Inflammatory macrophage treated with lipopolysaccharide for 4 hours (primary cell): ENCODE results near the gene TTC9B.

Source experiments
- DNase-seq: peaks from one replicate; pipeline ENCODE4 v3.0.0-alpha.2; 2020

Gene TTC9B

DNA sequence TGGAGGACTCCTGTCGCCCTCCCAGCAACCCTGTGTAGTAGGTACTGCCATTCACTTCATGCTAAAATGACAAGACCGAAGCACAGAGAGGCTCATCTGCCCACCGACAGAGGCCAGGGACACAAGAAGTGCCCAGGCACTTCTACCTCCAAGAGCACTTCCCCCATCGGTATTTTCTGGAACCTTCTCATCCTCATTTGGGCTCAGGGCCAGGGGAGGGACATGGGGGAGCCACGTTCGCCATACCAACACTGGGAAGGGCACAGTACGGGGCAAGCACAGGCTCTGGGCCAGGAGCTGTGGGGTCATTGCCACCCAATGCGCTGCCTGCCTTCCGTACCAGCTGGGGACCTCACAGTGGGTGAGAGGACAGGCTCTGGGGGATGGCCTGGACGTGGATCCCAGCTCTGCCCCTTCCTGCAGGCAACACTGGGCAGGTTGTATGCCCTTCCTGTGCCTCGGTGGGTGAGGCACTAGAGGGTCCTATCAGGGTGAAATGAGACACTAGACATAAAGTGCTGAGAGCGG lies 29.6 kb upstream of the TTC9B start:
- no peak for DNase-seq

DNA sequence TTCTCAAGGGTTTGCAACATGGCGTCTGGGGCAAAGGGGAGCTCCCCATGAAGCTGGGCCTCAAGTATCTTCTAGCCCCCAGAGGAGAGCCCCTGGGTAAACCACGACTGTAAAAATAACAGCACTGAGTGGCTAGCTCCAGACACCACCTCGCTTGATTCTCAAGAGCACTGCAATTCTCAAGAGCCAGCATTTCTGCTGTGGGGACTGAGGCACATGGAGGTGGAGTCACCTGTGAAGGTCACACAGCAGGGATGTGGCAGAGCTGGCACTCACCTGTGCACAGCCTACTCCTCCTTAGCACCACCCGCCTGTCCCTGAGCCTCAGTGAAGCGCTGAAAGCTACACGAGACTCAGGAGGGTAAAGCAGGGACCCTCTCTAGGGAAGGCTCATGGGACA lies 29.0 kb upstream of the TTC9B start:
- DNase-seq: no peak

- DNase-seq: no peak
These were observed 28.3 kb upstream of the TTC9B start for GRCh38 chr19:40246292-40247073.

DNA sequence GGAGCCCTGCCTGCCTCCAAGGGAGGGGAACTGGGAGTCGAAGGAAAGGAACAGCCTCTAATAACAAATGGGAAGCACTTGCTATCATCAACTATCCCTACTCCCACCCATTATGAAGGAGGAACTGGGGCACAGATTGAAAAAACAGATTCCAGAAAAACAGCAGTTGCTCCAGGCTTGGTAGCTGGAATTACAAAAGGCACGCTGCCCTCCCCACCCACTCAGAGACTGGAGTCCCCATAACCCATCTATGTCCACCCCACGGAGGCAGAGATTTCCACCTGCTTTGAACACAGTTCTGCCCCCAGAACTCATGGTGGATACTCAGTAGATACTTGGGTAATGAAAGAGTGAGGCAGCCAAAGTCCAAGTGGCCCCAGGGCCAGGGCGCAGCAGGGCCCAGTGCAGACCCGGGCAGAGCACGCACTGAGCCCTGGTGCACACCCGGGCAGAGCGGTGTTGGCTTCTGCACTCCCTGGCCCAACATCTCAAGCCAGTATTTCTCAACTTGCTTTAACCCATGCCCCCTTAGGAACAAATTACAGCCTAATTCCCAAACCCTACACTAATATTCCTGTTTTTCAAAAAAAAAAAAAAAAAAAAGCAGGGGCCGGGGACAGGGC lies 27.4 kb upstream of the TTC9B start:
- DNase-seq: no peak

GRCh38 chr19:40244579-40245317 lies 26.6 kb upstream of the TTC9B start:
- DNase-seq: no peak

GRCh38 chr19:40243181-40243580 lies 25.0 kb upstream of the TTC9B start:
- no peak for DNase-seq

GRCh38 chr19:40242480-40242879 lies 24.3 kb upstream of the TTC9B start:
- no peak for DNase-seq

DNA sequence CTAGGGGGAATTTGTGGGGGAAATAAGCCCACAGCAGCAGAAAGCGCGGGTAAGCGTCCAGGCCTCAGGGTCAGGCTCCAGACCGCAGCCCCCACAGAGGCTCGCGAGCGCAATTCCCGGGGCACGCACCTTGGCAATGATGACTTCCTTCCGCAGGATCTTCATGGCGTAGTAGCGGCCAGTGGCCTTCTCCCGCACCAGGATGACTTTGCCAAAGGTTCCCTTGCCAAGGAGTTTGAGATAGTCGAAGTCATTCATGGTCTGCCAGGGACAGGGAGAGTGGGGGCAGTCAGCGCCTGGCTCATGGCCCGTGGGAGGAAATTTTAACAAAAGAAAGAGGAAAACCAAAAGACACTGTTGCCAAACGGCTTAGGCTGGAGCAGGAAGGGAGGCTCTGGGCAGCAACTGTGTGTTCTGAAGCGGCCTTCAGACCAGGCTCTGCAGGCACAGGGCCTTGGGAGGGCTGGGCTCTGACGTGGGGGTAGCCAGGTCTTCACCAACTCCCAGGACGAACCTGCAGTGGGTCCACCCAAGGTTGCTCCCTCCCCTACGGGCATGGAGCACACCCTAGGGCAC lies 23.7 kb upstream of the TTC9B start:
- DNase-seq: no peak

DNA sequence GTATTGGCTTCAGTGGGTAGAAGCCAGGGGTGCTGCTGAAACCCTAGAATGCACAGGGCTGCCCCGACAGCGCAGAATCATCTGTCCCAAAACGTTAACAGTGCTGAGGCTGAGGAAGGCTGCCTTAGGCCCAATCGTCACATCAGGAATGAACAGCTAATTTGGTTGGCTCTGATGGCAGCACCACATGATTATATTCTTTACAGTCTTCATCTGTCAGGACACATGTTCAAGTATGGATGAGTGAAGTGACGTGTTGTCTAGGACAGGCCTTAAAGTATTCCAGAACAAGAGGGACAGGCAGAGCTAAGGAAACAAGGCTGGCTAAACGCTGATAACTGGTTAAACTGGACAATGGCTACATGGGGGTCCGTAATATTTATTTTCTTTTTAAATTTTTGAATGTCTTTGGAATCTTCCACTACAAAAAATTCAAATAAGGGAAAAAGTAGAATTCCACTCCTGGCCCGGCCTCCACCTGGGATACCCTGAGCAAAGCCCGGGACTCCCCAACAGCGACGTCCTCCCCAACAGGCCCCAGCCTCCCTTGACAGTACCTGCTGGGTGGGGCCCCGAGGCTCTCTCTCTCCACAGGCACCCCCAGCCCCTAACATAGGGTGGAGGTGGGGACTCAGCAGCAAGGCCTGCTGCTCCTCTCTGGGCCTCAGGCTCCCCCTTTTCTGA lies 23.1 kb upstream of the TTC9B start:
- no peak for DNase-seq

- no peak for DNase-seq
These were observed 22.1 kb upstream of the TTC9B start for GRCh38 chr19:40240332-40240731.

- DNase-seq: no peak
These were observed 21.4 kb upstream of the TTC9B start for GRCh38 chr19:40239415-40240226.

DNA sequence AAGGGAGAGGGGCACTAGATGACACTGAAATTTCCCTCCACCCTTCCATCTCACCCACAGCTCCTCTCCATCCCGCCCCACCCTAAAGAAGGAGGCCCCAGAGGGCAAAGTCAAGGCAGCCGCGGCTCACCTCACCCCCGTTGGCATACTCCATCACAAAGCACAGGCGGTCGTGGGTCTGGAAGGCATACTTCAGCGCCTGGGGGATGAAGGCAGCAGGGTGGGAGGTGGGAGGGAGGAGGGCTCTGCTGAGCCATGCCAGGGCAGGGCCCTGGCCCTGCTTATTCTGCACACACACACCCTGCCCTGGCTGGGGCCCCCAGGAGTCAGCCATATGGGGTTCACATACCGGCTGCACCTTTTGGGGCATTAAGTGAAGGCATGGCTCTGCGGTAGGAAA lies 20.6 kb upstream of the TTC9B start:
- DNase-seq: no peak

DNA sequence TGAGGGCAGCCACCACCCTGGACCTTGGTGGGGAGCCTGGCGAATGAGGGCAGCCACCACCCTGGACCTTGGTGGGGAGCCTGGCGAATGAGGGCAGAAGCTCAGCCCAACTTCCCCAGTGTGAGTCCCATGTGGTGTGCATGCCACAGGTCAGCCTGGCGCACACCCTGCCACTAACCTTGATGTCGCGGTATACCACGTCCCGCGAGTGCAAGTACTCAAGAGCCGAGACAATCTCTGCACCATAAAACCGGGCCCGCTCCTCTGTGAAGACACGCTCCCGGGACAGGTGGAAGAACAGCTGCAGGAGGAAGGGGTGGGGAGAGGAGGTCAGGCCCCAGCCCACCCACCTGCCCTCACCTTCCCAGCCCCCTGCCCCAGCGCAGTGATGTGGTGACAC lies 19.6 kb upstream of the TTC9B start:
- no peak for DNase-seq

GRCh38 chr19:40236366-40236765 lies 18.2 kb upstream of the TTC9B start:
- no peak for DNase-seq

DNA sequence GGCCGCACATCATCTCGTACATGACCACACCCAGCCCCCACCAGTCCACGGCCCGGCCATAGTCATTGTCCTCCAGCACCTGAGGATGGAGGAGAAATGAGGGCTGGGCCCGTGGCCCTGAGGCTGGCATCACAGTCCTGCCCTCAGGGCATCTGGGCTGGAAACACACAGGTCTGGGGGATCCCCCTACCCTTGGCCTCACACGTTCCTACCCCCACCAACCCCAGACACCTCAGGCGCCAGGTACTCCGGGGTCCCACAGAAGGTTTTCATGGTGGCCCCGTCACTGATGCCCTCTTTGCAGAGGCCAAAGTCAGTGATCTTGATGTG lies 17.8 kb upstream of the TTC9B start:
- no peak for DNase-seq

- DNase-seq: no peak
These were observed 17.2 kb upstream of the TTC9B start for GRCh38 chr19:40235238-40236025.

- no peak for DNase-seq
These were observed 16.4 kb upstream of the TTC9B start for GRCh38 chr19:40234429-40235237.

GRCh38 chr19:40233811-40234389 lies 15.7 kb upstream of the TTC9B start:
- no peak for DNase-seq

- DNase-seq: no peak
These were observed 15.0 kb upstream of the TTC9B start for GRCh38 chr19:40232949-40233810.
